Gastrocnemius medialis (tissue), 4 donors: ENCODE data around the gene KDELR3. TPM values are rescaled to one million over a fixed set of nuclear protein-coding genes. Genes with fewer than 3 reads are reported as not detected.

Source experiments
- ATAC-seq, 2 donors: fragments of 150-250 bp; one replicate each; pipeline ENCODE4 v1.9.1; 2016
- DNase-seq, 2 donors: peaks; one replicate each; pipeline ENCODE4 v3.0.0-alpha.2; 2019
- H3K27ac ChIP-seq, 4 donors: fragments of 200-600 bp; sonication (generic); 1 replicate in 1 of 4; 2 replicates in 3 of 4; pipeline ENCODE4 v1.5.1; 2016 to 2018; ENCODE audit warnings: mild to moderate bottlenecking in 2 of 4, moderate library complexity in 1 of 4
- H3K27me3 ChIP-seq, 3 donors: fragments of 200-600 bp; sonication (generic) in 2 of 3; 1 replicate in 1 of 3; 2 replicates in 2 of 3; pipeline versions ENCODE4 v1.5.1 to v1.6.0; 2016 to 2019; ENCODE audit warnings: mild to moderate bottlenecking in 1 of 3, moderate library complexity in 1 of 3
- H3K36me3 ChIP-seq, 2 donors: fragments of 200-600 bp; sonication (generic) in 1 of 2; one replicate each; pipeline ENCODE4 v1.5.1; 2017 to 2018
- H3K4me1 ChIP-seq, 2 donors: fragments of 200-600 bp; sonication (generic) in 1 of 2; one replicate each; pipeline ENCODE4 v1.5.1; 2016 to 2017; ENCODE audit warnings: mild to moderate bottlenecking in 2 of 2
- H3K4me3 ChIP-seq, 4 donors: fragments of 200-600 bp; sonication (generic) in 3 of 4; 1 replicate in 1 of 4; 2 replicates in 3 of 4; pipeline ENCODE4 v1.5.1; 2016 to 2019; ENCODE audit warnings: mild to moderate bottlenecking in 2 of 4
- H3K9me3 ChIP-seq, 3 donors: fragments of 200-600 bp; sonication (generic) in 2 of 3; 1 replicate in 1 of 3; 2 replicates in 2 of 3; pipeline ENCODE4 v1.5.1; 2016 to 2019
- POLR2A ChIP-seq, 2 donors: fragments of 450-650 bp; IDR thresholded peaks; one replicate each; pipeline ENCODE4 v1.6.1; 2017; ENCODE audit warnings: antibody characterized with exemption in 2 of 2, mild to moderate bottlenecking in 2 of 2, moderate library complexity in 2 of 2
- in situ Hi-C, 4 donors: fragments of 200-750 bp; cut with MboI; loops; one replicate each; pipeline versions ENCODE4 v1.15.0 to v1.8.0; 2017; ENCODE audit warnings: low sequenced_read_pairs in 4 of 4
- intact Hi-C: fragments of 100-400 bp; cut with DNase I; formaldehyde crosslinking; loops from one replicate; pipeline ENCODE4 v1.15.1; 2023; ENCODE audit warnings: low total_unique reads
- total RNA-seq, 4 donors: library from RNA; depleted of rRNA; stranded (reverse); fragments of >200 nt; gene quantifications; one replicate each; pipeline versions ENCODE4 v1.1.0 to v1.2.3, GENCODE V29; 2016
- TF ChIP-seq, protein P1 (sequence below), 5 experiments: fragments of 450-650 bp in 3 of 5; fragments of 200-600 bp in 2 of 5; sonication (generic) in 2 of 5; IDR thresholded peaks in 4 of 5; conservative IDR thresholded peaks in 1 of 5; 1 replicate in 4 of 5; 2 replicates in 1 of 5; pipeline ENCODE4 v1.5.1; 2016 to 2019; ENCODE audit warnings: antibody characterized with exemption in 5 of 5, mild to moderate bottlenecking in 3 of 5, moderate library complexity in 3 of 5

The KDELR3 gene
- total RNA-seq, 4 donors from 2014 or later = 0.34 to 2.0 (median 1.3) TPM; not detected in 1

DNA sequence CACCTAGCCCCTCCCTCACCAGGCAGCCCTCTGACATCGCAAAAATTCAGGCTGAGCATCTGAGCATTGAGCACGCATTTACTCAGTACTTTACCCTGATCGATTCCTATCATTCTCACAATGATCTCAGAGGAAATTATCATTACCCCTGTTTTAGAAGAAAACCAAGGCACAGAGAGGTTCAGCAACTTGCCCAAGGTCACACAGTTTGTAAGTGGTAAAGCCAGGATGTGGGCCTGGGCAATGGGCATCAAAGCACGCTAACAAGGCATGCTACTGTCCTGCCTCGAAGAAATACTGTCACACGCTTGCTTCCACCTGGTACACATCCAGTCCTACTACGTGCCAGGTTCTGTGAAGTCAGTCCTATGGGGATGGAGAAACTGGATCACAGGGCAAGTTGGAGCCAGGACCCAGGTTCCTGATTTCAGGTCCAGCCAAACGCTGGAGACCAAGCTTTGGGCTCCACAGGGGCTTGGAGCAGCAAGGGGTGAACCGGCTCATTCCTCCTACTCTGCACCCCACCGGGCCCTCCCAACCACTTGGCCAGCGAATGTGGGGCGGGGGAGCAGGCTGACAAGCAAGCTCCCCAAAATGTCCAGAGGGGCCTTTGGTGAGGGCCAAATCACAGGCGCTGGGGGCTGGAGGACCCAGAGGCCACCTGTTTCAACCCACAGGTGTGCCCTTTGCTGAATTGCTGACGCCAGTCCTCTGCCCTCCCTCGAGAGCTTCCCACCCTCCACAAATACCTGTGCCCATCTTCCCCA is 31.1 kb upstream of the KDELR3 start:
- no peak overlapping the region for H3K27ac ChIP-seq
- DNase-seq (no peak), ATAC-seq (no peak)
- TF ChIP-seq POLR2A (IDR thresholded peaks at IDR 0.05) = no peak
- TF ChIP-seq, protein P1, sequence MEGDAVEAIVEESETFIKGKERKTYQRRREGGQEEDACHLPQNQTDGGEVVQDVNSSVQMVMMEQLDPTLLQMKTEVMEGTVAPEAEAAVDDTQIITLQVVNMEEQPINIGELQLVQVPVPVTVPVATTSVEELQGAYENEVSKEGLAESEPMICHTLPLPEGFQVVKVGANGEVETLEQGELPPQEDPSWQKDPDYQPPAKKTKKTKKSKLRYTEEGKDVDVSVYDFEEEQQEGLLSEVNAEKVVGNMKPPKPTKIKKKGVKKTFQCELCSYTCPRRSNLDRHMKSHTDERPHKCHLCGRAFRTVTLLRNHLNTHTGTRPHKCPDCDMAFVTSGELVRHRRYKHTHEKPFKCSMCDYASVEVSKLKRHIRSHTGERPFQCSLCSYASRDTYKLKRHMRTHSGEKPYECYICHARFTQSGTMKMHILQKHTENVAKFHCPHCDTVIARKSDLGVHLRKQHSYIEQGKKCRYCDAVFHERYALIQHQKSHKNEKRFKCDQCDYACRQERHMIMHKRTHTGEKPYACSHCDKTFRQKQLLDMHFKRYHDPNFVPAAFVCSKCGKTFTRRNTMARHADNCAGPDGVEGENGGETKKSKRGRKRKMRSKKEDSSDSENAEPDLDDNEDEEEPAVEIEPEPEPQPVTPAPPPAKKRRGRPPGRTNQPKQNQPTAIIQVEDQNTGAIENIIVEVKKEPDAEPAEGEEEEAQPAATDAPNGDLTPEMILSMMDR (IDR thresholded peaks at IDR 0.05 in 4 of 5, conservative IDR thresholded peaks at IDR 0.05 in 1 of 5) = no peak
- H3K27me3 ChIP-seq = no peaks in the 10 kb centered on the region
- H3K4me1 ChIP-seq = no peaks in the 10 kb centered on the region
- intact Hi-C loops (no loop called here), in situ Hi-C loops (no loop called here)
- H3K9me3 ChIP-seq = no peaks in the 10 kb centered on the region
- H3K36me3 ChIP-seq = no peaks in the 10 kb centered on the region
- H3K4me3 ChIP-seq = no peak overlapping the region

DNA sequence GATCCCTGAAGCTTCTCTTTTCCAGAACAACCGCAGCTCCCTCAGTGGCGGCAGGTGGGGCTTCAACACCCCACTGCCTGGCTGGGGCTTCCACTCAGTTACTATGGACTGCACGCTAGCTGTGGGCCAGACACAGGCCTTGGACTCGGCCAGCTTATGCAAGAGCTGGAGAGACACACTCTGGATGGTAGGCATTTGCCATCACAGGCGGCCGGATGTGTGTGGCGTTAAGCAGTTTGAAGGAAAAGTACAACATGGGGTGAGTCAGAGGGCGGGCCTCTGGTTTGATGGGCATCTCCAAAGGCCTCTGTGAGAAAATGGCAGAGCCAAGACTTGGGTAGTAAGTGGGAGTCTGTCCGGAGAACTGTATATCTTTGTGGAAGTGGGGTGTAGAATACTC is 30.5 kb upstream of the KDELR3 start:
- H3K27ac ChIP-seq = no peak overlapping the region
- intact Hi-C loops (no loop called here), in situ Hi-C loops (no loop called here)
- DNase-seq = no peak
- no peaks in the 10 kb centered on the region for H3K4me1 ChIP-seq
- TF ChIP-seq, protein P1 (IDR thresholded peaks at IDR 0.05 in 4 of 5, conservative IDR thresholded peaks at IDR 0.05 in 1 of 5) = no peak
- TF ChIP-seq POLR2A (IDR thresholded peaks at IDR 0.05) = no peak
- no peak overlapping the region for H3K4me3 ChIP-seq
- H3K9me3 ChIP-seq = no peaks in the 10 kb centered on the region
- ATAC-seq = no peak
- H3K27me3 ChIP-seq = no peaks in the 10 kb centered on the region
- H3K36me3 ChIP-seq = no peaks in the 10 kb centered on the region

DNA sequence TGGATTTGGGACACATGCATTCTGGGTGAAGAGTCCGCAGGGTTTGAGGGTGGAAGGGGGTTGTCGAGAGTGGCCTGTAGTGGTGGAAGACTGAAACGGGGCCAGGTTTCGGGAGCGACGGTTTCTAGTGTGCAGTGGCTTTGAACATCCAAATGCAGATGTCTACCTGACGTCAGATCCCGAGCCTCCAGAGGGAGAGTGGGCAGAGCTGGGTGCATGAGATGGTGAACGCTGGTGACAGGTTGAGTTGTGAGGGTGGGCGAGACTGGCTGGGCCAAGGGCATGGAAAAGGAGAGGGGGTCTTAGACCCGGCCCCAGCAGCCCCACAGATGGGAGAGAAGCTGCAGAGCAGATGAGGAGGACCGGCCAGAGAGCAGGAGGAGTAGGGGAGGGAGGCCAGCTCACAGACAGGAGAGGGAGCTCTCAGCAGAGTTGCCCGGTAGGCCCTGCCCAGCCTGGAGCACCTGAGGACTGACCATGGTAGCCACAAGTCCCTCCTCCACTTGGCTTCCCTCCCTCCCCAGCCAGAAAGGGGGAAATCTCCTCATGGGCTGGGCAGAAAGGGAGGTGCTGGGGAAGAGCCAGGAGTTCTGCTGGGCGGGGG is 27.0 kb upstream of the KDELR3 start:
- ATAC-seq = no peak
- intact Hi-C loops = no loop called here
- Histone ChIP-seq H3K27me3 (peaks cover 0 to 10% (median 5%) of the 10 kb centered on the region in 3 donors), H3K36me3 (no peaks in the 10 kb centered on the region), H3K27ac (no peak overlapping the region), H3K4me1 (no peaks in the 10 kb centered on the region), H3K4me3 (no peak overlapping the region), H3K9me3 (no peaks in the 10 kb centered on the region)
- no peak for DNase-seq
- in situ Hi-C loops = no loop called here
- no peak for TF ChIP-seq POLR2A (IDR thresholded peaks at IDR 0.05)
- TF ChIP-seq, protein P1 (IDR thresholded peaks at IDR 0.05 in 4 of 5, conservative IDR thresholded peaks at IDR 0.05 in 1 of 5) = no peak

DNA sequence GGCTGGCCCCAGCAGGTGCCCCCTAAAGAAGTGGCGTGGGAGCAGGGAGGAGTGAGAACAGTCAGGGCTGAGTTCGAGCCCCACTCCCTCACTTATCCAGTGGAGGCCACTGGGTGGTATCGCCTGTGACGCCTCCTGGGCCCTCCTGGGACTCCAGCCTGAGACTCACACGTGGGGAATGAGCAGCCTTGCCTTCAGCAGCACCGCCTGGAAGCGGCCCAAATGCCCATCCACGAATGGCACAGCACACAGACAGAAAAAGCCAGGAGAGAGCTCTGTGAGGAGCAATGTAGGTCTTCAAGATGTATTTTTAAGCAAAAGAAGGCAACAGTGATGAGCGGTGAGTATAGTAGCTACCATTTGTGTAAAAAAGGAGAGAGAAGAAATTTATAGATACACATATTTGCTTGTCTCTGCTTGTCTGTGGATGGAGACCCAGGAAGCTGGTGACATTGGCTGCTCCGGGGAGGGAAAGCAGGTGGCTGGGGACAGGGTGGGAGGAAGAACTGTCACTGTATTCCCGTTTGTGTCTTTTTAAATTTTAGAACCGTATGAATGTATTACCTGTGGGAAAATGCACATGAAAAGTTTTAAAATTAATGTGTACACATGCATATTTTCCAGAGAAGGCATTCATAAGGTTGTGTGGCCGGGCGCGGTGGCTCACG is 26.1 kb upstream of the KDELR3 start:
- TF ChIP-seq, protein P1 (IDR thresholded peaks at IDR 0.05 in 4 of 5, conservative IDR thresholded peaks at IDR 0.05 in 1 of 5) = no peak
- TF ChIP-seq POLR2A (IDR thresholded peaks at IDR 0.05) = no peak
- Histone ChIP-seq H3K27me3 (peaks cover 0 to 19% (median 11%) of the 10 kb centered on the region in 3 donors), H3K4me1 (no peaks in the 10 kb centered on the region), H3K9me3 (no peaks in the 10 kb centered on the region), H3K36me3 (no peaks in the 10 kb centered on the region), H3K27ac (no peak overlapping the region), H3K4me3 (no peak overlapping the region)
- in situ Hi-C loops (no loop called here), intact Hi-C loops (no loop called here)
- ATAC-seq (no peak), DNase-seq (no peak)
